Prostate gland (tissue), 2 donors: ENCODE results near the gene ERN2. TPM values are rescaled to one million over a fixed set of nuclear protein-coding genes. Genes with fewer than 3 reads are reported as not detected.

Experiments used
- DNase-seq: peaks from one replicate; pipeline ENCODE4 v3.0.0-alpha.2; 2019; ENCODE audit warnings: low spot score
- H3K27ac ChIP-seq, 2 donors: fragments of 200-600 bp; sonication (generic); 2 replicates each; pipeline ENCODE4 v1.5.1; 2017 to 2019
- H3K27me3 ChIP-seq: fragments of 200-600 bp; sonication (generic); replicated peaks from 2 replicates; pipeline ENCODE4 v1.5.1; 2019; ENCODE audit not compliant: insufficient read depth
- H3K36me3 ChIP-seq, 2 donors: fragments of 200-600 bp; sonication (generic); 1 replicate in 1 of 2; 2 replicates in 1 of 2; pipeline versions ENCODE4 v1.5.1 to v1.8.1; 2017 to 2019
- H3K4me1 ChIP-seq: fragments of 200-600 bp; sonication (generic); replicated peaks from 2 replicates; pipeline ENCODE4 v1.5.1; 2019
- H3K4me3 ChIP-seq, 2 donors: fragments of 200-600 bp; sonication (generic); 2 replicates each; pipeline ENCODE4 v1.5.1; 2017 to 2019
- H3K9me3 ChIP-seq: fragments of 200-600 bp; sonication (generic); 2 replicates; pipeline ENCODE4 v1.5.1; 2017
- CTCF ChIP-seq, 4 experiments: fragments of 200-600 bp in 2 of 4; fragments of 450-650 bp in 2 of 4; sonication (generic) in 2 of 4; IDR thresholded peaks; 1 replicate in 3 of 4; 2 replicates in 1 of 4; pipeline ENCODE4 v1.5.1; 2016 to 2019; ENCODE audit warnings: antibody characterized with exemption in 4 of 4, mild to moderate bottlenecking in 2 of 4, moderate library complexity in 2 of 4
- POLR2A ChIP-seq: fragments of 450-650 bp; IDR thresholded peaks from one replicate; pipeline ENCODE4 v1.6.1; 2016; ENCODE audit warnings: antibody characterized with exemption, mild to moderate bottlenecking
- POLR2AphosphoS5 ChIP-seq: sonication (generic); formaldehyde crosslinking; IDR thresholded peaks from one replicate; pipeline ENCODE4 v1.6.1; 2017; ENCODE audit warnings: antibody characterized with exemption
- whole genome bisulfite sequencing: methylation state at CpG from one replicate; pipeline ENCODE4 v1.1.5; 2018; 5-methylcytosine and 5-hydroxymethylcytosine counted together
- intact Hi-C: fragments of 100-400 bp; cut with DNase I; formaldehyde crosslinking; loops from one replicate; pipeline ENCODE4 v1.14.2; 2022
- total RNA-seq, 2 donors: library from RNA; depleted of rRNA; stranded (reverse); fragments of >200 nt; gene quantifications; one replicate each; pipeline ENCODE4 v1.1.0, GENCODE V29; 2016

ERN2 gene
- total RNA-seq, 2 donors from 2014 or later: 2.9 to 6.0 TPM

GRCh38 chr16:23689442-23690187, 23.4 kb downstream of the ERN2 start:
- TF ChIP-seq POLR2AphosphoS5: no peak
- TF ChIP-seq CTCF (IDR thresholded peaks at IDR 0.05): no peak
- no peak for TF ChIP-seq POLR2A
- H3K27ac ChIP-seq: no peak overlapping the region
- intact Hi-C loops: no loop called here
- no peak overlapping the region for H3K4me3 ChIP-seq
- no peak for DNase-seq
- H3K27me3 ChIP-seq: no peaks in the 10 kb centered on the region
- H3K36me3 ChIP-seq: peaks cover 0 to 9% of the 10 kb centered on the region in 2 donors
- WGBS: 97% methylated on average over 36 of the region's 36 CpGs
- no peaks in the 10 kb centered on the region for H3K4me1 ChIP-seq
- no peaks in the 10 kb centered on the region for H3K9me3 ChIP-seq

GRCh38 chr16:23687034-23687808, 25.8 kb downstream of the ERN2 start:
- DNase-seq: no peak
- Histone ChIP-seq H3K27ac (no peak overlapping the region), H3K9me3 (no peaks in the 10 kb centered on the region), H3K27me3 (no peaks in the 10 kb centered on the region), H3K36me3 (peaks cover 0 to 9% of the 10 kb centered on the region in 2 donors), H3K4me1 (no peaks in the 10 kb centered on the region), H3K4me3 (no peak overlapping the region)
- intact Hi-C loops: no loop called here
- 93% methylated on average over 16 of the region's 16 CpGs for WGBS
- TF ChIP-seq POLR2AphosphoS5 (no peak), POLR2A (no peak), CTCF (IDR thresholded peaks at IDR 0.05) (no peak)

GRCh38 chr16:23683487-23683886, 29.5 kb downstream of the ERN2 start:
- no peak for DNase-seq
- Histone ChIP-seq H3K36me3 (no peaks in the 10 kb centered on the region), H3K4me3 (no peak overlapping the region), H3K4me1 (no peaks in the 10 kb centered on the region), H3K27ac (no peak overlapping the region), H3K27me3 (no peaks in the 10 kb centered on the region), H3K9me3 (no peaks in the 10 kb centered on the region)
- no peak for TF ChIP-seq POLR2AphosphoS5
- TF ChIP-seq POLR2A: no peak
- no peak for TF ChIP-seq CTCF (IDR thresholded peaks at IDR 0.05)
- 90% methylated on average over 3 of the region's 3 CpGs for WGBS
- intact Hi-C loops: no loop called here

GRCh38 chr16:23682181-23682580, 30.8 kb downstream of the ERN2 start:
- TF ChIP-seq POLR2AphosphoS5 (no peak), CTCF (IDR thresholded peaks at IDR 0.05) (no peak), POLR2A (no peak)
- intact Hi-C loops: no loop called here
- Histone ChIP-seq H3K27ac (no peak overlapping the region), H3K4me3 (no peak overlapping the region), H3K27me3 (no peaks in the 10 kb centered on the region), H3K4me1 (no peaks in the 10 kb centered on the region), H3K36me3 (no peaks in the 10 kb centered on the region), H3K9me3 (no peaks in the 10 kb centered on the region)
- DNase-seq: no peak
- 100% methylated on average over 1 of the region's 1 CpG for WGBS
